ENCODE results near the gene CD80.

Gene CD80

DNA sequence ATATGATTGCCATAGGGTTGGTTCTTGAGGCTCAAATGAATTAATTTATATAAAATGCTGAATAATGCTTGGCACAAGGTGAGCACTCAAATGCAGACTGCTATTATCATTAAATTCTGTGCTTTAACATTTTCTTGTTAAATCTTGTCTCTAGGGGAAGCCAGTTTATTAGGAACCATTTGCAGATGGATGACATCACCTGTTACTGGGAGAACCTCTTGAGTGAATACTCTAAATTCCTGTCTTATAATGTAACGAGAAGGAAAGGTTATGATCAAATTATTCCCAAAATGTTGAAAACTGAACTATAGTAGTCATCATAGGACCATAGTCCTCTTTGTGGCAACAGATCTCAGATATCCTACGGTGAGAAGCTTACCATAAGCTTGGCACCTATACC lies 67.3 kb downstream of the CD80 start:
- no peak for DNase-seq

DNA sequence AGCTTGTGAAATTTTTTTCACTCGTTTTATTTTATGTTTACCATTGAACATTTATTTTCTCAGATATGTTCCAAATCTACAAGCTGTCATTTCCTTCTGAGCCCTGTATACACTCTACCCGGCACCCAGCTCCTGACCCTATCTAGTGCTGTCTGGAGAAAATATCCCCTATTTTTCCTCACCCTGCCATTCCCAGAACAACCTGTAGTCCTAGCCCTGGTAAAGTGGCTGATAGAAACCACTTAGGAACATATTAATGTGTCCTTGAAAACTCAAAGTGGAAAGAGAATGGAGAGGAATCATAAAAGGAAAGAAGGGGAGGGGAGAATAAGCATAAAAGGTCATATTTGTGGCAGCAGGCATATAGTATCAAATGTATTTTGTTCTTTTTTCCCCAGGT lies 69.3 kb downstream of the CD80 start:
- DNase-seq, result no peak

DNA sequence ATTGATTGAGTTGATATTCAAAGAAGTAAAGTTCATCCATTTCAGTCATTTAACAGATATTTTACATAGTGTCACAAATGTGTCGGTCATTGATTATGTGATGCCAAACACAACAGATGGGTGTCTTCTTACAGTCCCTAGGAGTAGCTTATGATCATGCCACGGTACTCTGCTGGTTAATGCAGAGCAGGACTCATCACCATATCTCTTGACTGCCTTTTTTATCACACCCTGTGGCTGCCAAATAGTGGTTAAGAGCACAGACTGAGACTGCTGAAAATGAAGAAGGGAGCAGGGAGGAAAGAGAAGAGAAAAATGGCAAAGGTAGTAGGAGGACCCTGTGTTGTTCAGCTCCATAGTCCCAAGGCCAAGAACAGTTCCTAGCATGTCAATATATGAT lies 73.9 kb downstream of the CD80 start:
- DNase-seq, result no peak

DNA sequence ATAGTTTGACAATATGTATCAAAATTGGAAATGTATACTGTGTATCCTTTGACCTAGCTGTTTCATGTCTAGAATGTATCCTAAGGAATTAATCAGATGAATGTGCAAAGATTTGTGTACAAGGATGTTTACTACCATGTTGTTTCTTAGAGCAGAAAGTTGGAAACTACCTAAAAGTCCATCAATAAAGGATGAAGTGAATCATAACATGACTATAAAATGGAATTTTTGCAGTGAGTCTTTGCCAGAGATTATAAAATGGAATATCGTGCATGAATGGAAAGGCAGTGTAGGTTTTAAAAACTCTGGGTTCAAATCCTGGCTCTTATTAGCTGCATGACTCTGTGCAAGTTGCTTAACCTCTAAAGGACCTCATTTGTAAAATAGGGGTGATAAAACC lies 76.3 kb downstream of the CD80 start:
- no peak for DNase-seq

DNA sequence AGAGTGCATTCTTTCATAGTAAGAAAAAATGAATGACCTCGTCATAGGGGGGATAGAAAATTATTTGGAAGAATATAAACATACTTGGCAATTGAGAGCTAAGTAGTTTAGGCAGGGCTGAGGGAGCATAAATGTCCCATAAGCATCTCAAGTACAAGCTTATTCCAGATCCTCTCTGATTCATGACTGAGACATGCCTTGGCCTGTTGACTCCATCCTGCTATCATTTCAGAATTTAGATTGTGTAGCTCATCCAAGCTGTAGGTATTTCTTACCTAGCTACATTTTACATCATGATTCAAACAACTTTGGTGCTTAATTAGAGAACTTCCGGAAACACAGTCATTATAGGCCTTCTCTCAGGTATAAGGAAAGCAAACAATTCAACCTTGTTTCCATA lies 78.3 kb downstream of the CD80 start:
- DNase-seq, result no peak

Data from cerebellar nuclear complex (tissue), 1 donor.